ENCODE measurements around the gene PTPRR.

PTPRR gene

DNA sequence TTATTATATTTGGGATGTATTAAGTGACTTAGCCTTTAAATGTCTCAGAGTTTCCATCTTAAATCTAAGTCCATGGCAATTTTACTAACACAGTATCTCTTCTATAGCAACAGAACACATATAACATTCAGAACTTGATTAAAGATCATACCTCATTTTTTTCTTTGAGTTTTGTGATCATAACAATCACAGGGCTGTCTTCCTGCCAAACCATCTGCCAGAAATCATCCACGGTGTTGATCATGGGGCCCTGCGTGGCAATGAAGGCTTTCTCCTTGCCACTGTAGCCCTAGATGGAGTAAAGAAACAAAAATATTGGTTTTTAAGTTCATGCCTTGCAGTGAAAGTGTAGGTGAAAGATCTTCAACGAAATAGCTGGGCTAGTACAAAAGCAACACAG lies 236.6 kb downstream of the PTPRR start:
- DNase-seq = no peak

DNA sequence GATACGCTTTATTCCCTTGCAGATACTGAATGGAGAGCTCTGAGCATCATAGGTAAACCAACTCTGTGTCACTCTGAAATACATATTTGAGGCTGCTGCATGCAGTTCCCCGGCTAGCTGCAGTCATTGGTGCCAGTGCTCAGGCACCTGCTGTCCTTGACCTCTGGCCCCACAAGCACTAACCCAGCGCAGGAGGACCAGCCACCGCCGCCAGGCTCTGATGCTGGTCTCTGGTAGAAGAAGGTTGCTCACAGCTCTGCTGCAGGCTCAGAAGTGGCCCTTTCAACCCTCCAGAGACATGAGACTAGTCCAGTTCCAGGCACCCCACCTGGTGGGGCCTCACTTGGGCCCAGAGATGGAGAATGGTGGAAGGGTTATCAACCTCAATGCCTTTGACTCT lies 248.8 kb downstream of the PTPRR start:
- no peak for DNase-seq

DNA sequence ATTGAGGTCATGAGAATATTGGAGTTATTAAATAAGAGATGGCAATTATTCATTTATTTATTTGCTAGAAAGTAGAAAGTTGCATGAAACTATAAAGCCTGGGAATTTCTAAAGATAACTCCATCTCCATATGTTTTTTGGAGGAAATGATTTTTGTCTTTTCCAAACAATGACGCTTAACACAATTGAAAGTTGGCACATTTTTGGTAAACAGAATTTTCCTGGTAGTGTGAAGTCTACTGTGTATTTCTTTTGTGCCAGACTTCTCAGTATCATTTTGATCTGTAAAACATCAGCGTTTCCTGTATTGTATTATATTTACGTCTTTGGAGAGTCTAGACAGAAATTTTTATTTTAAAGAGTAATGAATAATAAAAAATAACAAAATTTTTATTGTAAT lies 249.6 kb downstream of the PTPRR start:
- DNase-seq = no peak

DNA sequence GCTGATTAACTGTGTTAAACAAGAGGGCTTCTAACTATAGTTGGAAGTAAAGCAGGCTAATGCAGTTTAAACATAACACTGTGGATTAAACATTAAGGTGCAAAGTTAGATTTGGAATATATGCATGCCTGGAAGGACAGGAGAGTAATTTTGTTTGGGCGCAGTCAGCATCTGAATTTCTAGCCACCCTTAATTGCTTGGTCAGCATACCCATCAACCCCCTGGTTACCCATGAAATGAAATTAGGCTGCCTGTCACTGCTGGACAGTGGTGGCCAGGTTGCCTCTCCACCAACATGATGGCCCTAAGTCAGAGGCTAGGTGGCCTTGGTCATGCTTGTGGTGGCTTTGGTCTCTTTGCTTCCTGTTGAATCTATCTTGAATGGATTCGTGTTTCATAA lies 253.3 kb downstream of the PTPRR start:
- DNase-seq = no peak

DNA sequence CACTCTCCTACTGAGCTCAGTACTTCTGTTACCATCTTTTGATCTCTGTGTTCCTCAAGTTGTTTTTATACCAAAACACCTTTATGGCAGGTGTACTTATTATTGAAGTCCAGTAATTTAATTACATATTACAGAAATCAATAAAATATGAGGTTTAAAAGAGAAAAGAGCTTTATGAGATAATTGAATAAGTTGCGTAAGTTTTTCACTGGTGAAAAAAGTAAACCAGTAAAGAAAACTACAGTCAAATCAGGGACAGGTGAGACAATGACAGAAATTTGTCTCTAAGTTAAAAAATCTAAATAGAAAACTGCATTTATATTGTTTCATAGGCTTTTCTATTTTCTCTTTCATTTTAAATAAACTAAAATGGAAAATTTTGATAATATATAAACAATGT lies 254.2 kb downstream of the PTPRR start:
- DNase-seq = no peak

DNA sequence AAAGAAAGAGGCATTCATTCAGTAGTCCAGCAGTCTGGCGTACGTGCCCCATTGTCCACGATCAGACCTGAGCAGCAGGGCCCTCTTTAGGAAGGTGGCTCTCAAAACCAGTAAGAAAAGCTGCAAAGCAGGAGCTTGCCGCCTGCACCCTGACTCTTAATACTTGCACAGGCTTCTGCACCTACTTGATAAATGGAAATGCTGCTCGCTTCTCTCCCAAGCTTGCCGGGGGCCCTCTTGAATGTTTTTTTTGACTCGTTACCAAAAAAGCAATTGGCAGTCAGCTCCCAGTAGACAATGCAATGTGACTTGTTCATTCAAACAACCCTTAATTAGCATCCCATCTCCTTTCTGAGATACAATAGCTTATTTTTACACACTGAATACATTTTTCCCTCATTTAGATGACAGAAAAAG lies 256.1 kb downstream of the PTPRR start:
- DNase-seq = no peak

DNA sequence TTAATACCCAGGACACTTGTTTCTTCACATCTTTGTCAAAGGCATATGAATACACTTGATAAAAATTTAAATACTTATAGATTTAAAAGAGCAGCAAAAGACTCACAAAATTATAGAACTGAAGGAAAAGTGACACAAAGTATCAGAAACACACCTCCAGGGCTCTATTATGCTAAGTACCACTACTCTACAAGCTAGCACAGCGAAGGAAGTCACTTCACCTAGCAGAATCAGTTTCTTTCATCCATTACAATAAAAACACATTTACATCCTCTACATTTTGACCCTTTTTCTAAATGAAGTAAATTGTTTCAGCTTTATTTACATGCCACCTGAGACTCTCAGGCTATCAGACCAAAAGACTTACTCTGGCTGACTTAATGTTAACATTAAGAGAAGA lies 256.7 kb downstream of the PTPRR start:
- DNase-seq = no peak

DNA sequence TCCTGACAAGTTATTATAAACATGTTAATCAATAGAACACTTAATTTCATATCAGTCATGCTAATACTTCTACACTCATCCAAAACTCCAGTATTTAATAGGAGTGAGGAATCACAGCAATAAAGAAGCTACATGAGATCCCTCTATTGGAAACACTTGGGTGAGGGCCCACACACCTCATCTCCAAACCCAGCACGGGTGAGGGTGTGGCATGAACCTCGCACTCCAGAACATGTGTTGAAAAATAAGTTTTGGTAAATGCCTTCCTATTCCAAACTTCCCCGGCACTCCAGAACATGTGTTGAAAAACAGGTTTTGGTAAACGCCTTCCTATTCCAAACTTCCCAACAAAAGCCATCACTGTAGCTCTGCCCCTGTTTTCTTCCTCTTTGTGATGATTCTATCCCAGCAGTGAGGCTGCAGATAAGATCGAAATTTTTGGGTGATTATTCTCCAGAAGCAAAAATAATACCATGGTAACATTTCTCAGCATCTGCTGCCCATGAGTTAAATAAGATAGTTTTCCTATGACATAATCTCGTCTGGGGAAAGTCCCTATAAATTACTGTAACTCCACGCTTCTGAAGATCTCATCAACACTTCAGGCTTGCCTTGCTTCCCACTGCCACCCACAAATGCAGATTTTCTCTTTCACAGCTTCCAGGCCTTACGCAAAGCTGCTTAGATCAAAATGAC lies 258.9 kb downstream of the PTPRR start:
- no peak for DNase-seq

DNA sequence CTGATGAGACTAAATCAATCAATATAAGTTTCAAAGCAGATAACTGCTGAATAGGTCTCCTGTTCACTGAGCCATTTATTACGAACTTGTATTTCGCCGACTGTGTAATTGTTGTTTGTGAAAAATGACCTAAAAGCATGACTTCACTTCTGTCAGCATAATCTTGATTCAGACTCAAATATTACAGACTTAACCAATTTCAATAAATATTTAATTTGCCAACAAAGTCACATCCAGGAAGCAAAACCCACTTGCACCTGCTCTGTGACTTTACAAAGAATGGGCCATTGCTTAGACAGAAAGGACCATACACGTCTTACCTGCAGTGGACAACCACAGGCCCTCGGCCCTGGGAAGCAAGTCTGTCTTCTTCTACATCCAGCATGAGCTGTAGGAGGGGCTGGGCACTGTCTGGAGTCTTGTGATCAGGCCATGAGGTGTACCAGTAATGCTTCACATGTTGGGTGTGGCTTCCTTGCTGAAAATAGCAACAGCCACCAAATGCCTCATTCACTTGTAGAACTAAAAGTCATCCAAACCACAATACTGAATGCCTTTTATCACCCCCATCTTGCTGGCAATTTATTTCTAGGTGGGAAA lies 259.8 kb downstream of the PTPRR start:
- DNase-seq = no peak

DNA sequence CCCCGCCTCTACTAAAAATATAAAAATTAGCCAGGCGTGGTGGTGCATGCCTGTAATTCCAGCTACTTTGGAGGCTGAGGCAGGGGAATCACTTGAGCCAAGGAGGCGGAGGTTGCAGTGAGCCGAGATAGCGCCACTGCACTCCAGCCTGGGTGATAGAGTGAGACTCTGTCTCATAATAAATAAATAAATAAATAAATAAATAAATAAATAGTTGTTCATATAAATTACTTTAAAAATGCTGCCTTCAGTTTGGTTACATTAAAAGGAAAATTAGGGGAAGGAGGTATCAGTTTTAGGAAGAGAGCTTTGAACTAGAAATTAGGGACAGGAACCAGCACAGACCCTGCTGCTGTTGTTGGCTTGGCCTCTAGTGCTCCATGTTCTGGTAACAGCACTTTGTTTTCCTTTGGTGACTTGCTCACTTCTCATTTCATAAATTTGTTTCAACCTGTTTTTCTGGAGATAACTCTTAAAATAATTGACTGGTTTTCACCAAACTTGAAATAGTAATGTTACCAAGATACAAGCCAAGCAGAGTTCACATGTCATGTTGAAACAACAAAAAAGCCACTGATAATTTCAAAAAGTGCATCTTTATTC lies 260.4 kb downstream of the PTPRR start:
- DNase-seq = no peak

DNA sequence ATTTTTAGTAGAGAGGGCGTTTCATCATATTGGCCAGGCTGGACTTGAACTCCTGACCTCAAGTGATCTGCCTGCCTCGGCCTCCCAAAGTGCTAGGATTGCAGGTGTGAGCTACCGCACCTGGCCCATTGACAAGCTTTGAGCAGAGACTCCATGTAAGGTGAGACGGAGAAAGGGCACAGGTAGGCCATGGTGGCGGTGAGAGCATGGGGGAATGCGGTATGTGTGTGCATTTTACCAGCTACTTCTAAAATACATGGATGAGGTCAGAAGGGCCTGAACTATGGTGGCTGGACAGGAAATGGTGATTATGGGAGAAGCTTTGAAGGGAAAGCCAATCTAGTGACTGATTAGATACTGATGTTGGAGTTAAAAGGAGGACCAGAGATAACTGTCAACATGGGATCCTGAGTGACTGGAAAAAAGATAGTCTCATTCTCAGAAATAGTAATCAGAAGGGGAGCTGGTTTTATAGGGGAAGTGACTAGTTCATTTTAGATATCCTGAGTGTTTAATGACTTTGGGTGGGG lies 261.4 kb downstream of the PTPRR start:
- no peak for DNase-seq

DNA sequence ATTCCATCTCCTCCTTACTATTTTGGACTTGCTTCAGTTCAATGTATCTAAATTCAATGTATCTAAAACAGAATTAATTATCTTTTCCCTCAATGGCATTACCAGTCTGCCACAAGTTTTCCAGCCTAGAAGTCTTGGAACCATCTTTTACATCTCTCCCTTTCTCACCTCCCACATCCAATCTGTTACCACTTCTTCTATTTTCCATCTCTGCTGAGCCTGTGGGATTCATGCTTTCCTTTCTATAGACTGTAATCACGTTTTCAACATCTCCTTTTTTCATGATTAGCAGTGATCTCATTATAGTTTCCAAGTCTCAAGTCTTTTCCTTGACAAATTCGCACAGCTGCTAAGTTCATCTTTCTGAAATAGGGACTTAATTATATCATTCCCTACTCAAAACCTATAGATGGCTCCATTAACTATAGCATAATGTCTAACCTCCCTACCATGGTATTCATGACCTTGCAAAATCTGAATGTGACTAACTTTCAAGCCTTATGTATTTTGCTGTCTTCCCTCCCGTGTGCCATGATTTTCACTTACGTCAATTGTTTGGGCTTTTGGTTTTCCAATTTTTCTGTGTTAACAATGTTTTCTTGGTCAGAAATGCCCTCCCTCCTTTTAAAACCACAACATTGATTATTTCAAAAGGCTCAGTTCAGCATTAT lies 262.8 kb downstream of the PTPRR start:
- no peak for DNase-seq

DNA sequence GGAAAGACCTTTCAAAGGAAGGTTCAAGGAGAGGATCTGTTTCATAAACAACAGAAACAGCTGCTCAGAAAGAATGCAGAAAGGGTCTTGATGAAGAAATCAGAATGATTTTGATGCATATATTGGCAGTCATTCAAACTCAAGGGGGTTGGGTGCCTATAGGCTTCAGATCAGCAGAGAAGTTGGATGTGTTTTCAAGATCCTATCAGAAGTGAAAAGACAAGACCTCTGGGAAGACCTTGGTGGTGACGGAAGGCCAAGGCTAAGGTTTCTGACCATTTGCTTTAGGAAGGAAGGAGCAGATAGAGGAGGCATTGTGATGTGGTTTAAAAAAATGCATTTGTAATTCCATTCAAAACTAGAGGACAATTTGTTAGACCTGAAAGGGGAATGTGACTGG lies 268.1 kb downstream of the PTPRR start:
- DNase-seq = no peak

DNA sequence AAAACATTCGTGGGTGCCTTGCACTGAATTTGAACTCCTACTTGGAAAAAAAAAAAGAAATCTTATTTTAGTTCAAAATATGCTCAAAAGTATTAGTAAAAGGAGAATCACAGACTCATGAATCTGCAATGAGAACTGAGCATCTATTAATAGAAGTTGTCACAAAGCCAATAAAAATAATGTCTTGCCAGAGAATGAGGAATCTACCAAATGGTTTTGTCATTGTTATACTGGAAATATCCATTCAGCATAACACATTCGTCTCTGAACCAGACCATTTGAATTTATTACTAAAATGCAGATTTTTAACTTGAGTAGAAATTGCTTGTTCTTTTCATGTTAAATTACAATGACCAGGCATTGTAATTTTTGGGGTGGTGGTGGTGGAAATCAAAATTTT lies 271.7 kb downstream of the PTPRR start:
- DNase-seq = no peak

DNA sequence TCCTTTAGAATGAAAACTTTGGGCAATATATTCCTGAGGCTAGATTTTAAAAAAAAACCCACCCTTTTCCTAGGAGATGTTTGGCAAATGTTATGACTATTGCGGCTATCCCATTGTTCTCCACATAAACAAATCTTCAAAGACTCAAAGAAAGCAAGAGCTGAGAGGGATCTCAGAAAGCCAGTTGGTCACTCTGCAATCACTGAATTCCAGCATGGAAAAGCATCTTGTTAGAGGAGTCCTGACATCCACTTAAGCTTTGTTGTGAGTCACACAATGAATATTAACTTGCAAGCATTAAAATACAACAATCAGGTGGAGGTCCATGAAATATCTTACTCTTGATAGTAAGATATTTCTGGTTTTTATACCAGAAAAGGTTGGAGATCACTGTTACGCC lies 272.3 kb downstream of the PTPRR start:
- no peak for DNase-seq

DNA sequence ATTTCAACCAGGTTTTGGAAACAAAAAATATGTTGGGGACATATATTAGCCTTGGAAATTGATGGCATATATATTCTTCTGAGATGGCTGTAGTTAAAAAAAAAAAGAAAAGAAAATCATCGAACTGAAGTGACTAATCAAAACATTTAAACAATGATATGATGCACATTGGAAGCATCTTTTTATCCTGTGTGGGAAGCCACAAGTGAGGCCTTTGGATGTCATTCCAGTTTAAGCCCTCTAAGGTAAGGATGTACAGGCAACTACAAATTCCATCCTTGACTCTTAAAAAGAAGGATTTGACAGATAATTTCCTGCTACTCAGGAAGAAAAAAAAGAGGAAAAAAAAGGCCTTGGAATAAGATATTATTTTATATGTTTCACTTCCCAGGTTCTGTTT lies 273.7 kb downstream of the PTPRR start:
- DNase-seq = no peak

DNA sequence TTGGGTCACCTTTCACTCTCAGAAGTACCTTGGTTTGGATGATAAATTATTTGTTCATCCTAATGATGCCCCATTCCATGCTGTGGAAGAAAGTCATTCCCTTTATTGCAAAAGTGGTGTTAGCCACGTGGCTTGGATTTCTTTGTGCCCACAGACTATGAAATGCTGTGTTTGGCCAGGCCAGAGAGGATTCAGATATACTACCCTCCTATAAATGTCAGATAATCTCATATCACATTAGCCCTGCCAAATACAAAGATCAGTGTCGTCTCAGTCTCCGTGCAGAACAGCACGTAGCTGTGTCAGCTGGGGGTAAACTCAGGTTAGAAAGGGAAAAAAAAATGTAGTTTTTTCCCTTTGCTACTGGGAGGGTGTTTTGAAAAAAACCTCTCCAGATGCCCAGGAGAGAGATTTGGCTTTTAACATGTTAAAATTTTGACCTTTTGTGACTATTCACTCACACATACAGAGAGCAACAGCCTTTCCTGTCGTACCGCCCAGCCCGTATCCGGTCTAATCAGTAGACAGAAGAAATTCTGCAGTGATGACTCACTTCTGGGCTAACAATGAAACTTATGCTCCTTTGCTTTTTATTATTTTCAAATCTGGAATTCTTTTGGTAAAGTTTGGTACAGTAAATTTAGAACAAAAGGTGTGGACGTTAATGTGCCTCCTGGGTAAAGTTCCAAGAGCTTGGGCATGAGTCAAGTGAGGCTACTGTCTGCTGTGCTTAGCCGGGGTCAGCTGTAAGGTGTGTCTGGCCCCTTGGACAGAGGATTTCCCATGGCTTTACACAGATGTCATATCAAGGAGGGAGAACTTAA lies 274.8 kb downstream of the PTPRR start:
- DNase-seq = peak; percentile 51

DNA sequence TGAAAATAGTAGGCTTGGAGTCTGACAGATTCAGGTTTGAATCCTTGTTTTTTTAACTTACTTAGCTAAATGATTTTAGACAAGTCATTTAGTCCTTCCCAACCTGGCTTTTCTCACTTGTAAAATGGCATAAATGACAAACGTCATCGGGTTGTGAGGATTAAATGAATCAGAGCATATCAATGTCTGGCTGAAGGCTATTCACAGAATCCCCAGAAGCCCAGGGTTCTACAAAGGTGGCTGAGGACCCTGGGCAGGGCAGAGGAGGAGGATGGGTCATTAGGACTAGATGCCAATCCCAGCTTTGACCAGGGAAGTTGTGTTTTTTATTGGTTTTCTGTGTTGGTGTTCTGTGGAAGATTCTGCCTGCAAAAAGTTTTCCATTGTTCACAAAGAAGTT lies 275.7 kb downstream of the PTPRR start:
- DNase-seq = no peak

DNA sequence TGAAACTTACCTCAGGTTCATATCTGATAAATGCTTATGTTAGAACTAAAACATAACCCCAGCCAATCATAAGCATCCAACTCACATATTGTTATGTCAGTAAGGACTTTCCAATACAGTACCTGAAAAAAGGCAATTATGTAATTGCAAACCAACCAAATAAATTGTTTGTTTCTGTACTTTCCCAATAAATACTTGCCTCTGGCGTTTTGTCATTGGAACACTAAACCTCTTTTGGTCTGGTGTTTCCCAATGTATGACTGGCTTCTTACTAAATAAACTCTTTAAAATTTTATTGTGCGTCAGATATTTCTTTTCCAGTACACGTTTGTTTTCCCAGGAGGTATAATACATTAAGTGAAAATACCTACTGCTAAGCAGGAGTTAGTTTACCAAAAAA lies 276.6 kb downstream of the PTPRR start:
- DNase-seq = no peak

DNA sequence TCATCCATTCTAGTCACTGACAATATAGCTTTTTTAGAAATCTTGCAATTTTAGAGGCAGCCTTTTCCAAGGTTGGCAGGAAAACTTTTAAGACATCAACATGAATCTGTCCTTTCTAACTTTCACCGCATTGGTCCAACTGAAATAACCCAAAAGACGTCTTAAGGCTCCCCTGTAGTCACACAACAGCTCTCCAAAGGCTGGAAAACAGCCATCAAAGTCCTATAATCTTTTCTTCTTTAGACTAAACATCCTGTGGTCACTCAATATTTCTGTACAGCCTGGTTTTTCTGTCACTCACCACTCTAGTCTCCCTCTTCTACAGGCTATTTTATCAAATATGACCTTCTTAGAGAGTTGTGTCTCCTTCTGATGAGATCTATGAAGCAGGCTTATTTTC lies 278.8 kb downstream of the PTPRR start:
- DNase-seq = no peak

DNA sequence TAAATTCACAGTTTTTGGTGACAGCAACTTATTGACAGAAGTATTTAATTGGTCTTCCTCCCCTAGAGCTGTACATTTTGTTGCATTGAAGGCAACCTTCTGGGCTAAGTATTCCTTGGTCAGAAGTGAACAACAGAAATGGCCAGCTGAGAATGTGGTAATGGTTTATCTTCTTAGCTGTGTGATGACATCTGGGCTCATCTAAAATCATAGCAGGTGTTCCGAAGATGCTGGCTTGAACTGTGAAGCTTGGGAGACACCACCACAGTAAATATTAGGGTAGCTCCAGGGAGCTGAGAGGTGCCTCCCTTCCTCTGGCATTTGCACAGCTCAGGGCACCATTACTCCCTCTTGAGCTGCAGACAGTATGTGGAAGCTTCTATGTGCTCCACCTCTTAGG lies 279.6 kb downstream of the PTPRR start:
- DNase-seq = no peak

DNA sequence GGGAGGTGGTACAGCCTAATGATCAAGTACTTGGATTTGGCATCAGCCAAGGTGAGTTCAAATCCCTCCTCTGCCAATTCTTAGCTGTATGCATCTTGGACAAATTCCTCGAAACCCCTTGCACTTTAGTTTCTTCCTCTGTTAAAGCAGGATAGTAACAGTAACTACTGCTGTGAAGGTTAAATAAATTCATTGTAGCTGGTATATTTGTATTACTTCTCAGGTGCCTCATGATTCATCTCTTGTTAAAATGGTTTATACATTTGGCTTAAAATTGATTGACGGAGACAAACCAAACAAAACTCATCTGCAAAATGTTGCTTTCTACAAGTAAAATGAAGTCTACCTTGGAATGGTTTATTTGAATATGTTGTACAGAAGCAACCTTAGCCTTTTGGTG lies 281.0 kb downstream of the PTPRR start:
- no peak for DNase-seq
